Ureter (tissue), 1 donor: ENCODE results near the gene CNOT2. TPM values are rescaled to one million over a fixed set of nuclear protein-coding genes. Genes with fewer than 3 reads are reported as not detected.
"Not testable (repeated sequence)": the region's sequence is repeated elsewhere in the genome, so short reads cannot be mapped to it uniquely, and the experiment has no call there.

Experiments used
- DNase-seq: peaks from one replicate; pipeline ENCODE4 v3.0.0-alpha.2; 2020; ENCODE audit warnings: low spot score
- total RNA-seq: library from RNA; stranded (reverse); gene quantifications from one replicate; pipeline ENCODE4 v1.2.4, GENCODE V29; 2023
- donor health status: DM: yes; HTN: yes; CAD: no.

CNOT2 gene
- total RNA-seq, 1 donor from 2014 or later: 119 TPM

GRCh38 chr12:70304684-70305555 lies 61.7 kb downstream of the CNOT2 start:
- DNase-seq: not testable (repeated sequence)

DNA sequence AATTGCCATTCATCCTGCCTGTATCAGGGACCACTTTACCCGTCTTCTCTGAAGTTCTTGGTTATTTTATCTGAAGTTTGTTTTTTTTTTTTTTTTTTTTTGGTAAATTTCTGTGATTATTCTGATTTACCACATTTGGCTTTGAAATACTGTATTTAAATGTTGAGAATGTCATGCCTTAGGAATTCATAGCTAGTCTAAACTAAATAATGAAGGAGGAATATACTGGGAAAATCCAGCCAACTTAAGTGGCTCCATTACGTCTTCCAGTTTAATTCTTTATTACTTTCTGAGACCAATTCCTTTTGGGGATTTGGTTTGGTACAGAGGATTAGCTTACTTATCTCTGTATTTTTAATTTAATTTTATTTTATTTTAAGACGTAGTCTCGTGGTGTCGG lies 62.6 kb downstream of the CNOT2 start:
- no peak for DNase-seq

DNA sequence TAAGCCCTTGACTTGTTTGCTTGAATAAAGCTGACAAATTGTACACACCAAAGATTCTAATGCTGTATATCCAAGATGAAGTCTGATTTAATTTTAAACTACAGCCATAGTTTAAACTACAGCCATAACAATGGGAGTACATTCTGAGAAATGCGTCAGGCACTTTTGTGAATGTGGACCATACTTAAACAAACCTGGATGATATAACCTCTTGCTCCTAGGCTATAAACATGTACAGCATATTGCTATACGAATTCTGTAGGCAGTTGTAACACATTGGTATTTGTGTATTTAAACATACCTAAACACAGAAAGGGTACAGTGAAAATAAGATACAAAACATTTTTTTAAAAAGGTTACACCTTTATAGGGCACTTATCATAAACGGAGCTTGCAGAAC lies 63.4 kb downstream of the CNOT2 start:
- no peak for DNase-seq

DNA sequence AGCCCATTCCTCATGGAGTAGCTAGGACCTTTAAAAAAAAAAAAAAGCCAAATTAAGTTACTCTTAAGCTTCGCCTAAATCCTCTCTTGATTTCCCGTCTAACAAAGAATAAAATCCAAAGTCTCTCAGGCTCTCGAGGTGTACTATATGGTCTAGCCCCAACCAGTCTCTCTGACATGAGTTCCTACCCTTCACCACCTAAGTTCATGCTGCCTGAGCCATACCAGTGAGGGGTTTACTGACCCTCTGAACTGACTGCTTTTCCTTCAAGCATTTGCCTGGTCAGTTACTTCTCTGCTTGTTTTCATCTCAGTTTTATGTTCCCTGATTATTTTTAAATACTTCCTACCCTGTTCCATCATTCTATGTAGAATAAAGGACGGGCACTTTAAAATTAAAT lies 64.6 kb downstream of the CNOT2 start:
- no peak for DNase-seq

GRCh38 chr12:70309348-70309747 lies 66.1 kb downstream of the CNOT2 start:
- no peak for DNase-seq

DNA sequence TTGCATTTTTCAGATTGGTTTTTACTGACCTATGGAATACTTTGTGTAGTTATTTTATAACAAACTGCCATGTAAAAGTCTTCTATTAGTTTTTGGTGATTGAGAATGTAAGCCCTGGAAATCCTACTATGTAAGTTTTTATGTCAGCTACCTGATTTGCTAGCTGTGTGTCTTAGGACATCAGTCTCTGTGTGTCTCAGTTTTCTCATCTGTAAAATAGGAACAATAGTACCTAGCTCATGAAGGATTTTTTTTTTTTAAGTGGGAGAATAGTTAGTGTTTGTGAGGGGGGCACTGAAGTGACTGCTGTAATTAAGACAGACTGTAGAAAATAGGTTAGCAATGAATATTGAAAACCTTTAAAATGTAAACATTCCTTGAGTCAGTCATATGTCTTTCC lies 70.9 kb downstream of the CNOT2 start:
- DNase-seq: no peak

GRCh38 chr12:70317781-70318180 lies 74.5 kb downstream of the CNOT2 start:
- DNase-seq: no peak

DNA sequence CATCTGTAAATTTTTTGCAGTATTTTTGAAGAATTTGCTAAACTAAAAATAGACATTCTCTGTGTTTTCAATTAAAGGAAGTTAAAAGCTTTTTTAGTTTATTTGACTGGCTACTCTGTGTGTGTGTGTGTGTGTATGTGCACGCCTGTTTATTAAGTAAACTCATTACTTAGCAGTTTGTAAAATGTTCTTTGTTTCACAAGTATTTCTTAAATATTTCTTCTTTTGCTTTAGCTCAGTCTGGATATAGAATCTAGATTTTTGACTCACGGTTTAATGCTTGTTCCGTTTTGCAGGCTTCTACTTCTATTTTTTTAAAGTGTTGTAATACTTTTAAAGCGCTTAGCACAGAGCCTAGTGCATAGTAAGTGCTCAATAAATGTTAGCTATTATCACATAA lies 76.4 kb downstream of the CNOT2 start:
- DNase-seq: no peak

DNA sequence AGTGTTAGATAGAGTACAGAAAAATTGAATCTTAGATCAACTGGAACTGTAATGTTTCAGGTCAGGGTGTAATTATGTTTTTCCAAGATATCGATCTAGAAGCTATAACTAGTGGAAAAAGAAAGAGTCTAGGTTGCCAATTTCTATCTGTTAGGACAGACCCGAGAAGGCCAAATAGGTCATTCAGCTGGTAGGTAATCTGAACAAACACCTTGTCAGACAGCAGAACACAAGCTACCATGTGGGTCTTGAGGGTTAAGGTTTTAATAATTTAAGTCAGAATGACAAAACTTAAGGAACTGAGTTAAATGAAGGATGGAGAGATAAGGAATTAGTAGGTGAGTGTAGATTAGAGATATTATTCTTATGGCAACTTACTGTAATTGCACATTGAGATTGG lies 78.0 kb downstream of the CNOT2 start:
- no peak for DNase-seq

GRCh38 chr12:70327541-70327940 lies 84.3 kb downstream of the CNOT2 start:
- no peak for DNase-seq

GRCh38 chr12:70329728-70330127 lies 86.5 kb downstream of the CNOT2 start:
- DNase-seq: no peak

DNA sequence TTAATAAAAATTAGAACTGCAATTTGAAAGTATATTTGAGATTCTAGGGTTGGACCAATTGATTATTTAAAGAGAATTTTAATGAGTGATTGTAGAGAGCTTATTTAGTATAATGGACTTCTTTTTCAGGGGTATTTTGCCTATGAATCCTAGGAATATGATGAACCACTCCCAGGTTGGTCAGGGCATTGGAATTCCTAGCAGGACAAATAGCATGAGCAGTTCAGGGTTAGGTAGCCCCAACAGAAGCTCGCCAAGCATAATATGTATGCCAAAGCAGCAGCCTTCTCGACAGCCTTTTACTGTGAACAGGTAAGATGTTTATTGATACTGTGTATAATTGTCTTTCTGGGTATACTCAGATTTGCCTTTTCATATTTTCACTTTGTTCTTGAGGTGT lies 86.9 kb downstream of the CNOT2 start:
- DNase-seq: no peak

DNA sequence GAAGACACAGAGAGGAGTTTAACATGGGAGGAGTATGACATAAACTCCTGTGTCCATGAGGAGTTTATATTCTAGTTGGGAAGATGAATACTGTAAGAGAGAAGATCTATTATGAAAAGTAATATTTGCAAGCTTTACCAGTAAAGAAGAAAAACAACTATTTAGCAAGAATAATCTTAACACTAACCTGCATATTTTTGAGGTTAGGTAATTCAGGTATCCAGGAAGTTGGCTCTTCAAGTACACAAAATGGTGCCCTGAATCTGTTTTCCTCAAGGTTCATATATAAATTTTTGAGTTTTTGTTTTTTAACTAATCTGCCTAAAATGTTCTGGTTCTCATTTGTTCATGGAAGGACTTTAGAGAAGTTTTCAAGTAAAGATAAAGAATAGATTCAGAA lies 89.0 kb downstream of the CNOT2 start:
- DNase-seq: no peak

DNA sequence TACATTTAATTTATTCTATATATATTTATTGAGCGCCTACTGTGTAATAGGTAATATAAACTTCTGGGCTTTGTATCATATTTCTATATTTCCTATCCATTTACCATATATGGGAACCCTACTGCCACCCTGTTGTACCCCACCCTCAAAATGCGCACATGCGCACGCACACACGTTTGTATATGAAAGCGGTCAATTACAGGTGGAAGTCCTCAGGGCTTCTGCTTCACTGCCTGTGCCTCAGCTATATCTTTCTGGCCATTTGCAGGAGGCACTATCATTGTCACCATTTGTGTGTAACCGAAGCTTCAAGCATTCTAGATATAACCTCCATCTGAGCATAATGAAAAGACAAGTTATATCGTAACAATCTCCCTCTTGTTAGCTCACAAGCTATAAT lies 91.5 kb downstream of the CNOT2 start:
- no peak for DNase-seq

DNA sequence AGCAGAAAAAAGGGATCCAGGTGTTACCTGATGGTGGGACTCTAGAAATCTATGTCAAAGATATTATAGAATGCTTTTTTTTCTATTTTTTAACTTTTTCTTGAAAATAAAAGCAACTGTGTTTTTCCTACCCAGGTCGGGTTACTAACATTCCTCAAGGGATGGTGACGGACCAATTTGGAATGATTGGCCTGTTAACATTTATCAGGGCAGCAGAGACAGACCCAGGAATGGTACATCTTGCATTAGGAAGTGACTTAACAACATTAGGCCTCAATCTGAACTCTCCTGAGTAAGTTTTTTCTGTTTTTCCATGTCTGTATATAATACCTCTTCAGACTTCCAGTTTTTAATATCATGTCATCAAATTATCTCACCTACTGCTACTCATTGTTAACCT lies 95.3 kb downstream of the CNOT2 start:
- DNase-seq: no peak

- DNase-seq: no peak
These were observed 107.8 kb downstream of the CNOT2 start for GRCh38 chr12:70351076-70351475.

- DNase-seq: no peak
These were observed 110.8 kb downstream of the CNOT2 start for GRCh38 chr12:70353780-70354660.

DNA sequence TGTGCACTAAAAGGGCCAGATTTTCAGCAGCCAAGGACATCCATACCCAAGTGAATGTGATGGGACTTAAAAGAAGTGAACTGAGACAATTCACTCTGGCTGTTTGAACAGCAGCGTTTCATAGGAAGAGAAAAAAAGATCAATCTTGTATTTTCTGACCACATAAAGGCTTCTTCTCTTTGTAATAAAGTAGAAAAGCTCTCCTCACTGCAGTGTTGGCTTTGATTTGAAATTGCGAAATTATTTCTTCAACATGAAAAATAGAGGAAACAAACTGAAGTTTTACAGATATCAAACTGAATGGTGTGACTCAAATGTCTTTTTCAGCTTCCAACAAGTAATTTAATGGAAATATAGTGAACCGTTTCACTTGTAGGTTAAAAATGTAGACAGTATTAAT lies 111.6 kb downstream of the CNOT2 start:
- no peak for DNase-seq

GRCh38 chr12:70355972-70356371 lies 112.7 kb downstream of the CNOT2 start:
- no peak for DNase-seq

DNA sequence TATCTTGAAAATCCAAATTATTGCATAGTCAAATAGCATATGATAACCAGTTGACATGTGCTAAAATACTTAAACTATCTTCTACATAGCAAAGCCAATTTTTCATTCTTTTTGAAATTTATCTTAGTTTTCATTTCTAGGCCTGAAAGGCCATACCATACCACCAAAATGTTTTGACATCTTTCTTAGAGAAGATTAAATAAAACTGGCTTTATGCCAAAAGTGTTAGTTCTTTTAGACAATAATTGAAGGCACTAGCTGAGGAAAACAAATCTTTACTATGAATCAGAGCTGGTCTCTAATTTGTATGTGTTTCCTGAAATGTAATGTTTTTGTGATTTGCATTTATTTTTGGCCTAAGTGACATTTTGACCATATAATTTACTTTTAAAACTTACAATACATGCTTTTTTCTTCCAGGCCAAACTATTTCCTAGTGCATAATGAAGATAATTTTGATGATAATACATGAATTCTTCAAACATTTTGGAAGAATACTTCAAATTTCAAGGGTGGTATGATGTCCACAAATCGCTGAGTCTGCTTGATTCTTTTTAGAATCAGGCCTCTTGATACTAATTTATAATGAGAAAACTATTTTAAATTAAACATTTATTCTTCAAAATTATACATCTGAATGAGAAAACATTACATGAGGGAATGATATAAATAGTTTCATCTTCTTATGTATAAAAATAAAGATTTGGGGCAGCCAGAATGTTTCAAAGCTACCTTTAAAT lies 116.4 kb downstream of the CNOT2 start:
- DNase-seq: no peak

GRCh38 chr12:70360218-70360617 lies 117.0 kb downstream of the CNOT2 start:
- DNase-seq: no peak

GRCh38 chr12:70364695-70365397 lies 121.6 kb downstream of the CNOT2 start:
- DNase-seq: no peak
